HG02571 (cell line): Measurements from ENCODE around the gene C1R.
"Not testable (repeated sequence)": the region's sequence is repeated elsewhere in the genome, so short reads cannot be mapped to it uniquely, and the experiment has no call there.

Experiments used
- ATAC-seq: cut with Tn5 transposase; IDR thresholded peaks from one replicate; pipeline ENCODE4 v1.9.1; 2021; ENCODE audit warnings: mild to moderate bottlenecking, moderate library complexity; ENCODE audit not compliant: unreplicated experiment

Gene C1R

DNA sequence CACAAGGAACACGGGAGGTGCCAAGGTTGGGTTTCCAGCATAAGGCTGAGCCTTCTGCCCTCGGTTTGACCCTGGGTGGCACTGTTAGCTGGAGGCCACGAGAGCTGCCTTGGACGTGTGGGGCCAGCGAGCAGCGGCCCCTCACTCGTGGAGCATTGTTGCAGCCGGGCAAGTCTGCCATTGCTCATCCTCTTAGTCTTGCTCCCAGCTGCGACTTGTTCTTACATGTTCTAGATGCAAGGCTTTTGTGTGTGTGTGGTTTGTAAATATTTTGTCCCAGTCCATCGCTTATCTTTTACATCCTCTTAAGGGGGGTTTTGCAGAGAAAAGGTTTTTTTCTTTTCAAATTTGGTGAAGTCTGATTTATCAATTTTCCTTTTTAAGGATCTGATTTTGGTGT, 52.8 kb downstream of the C1R start:
- no peak for ATAC-seq

- ATAC-seq: no peak
These were observed 53.7 kb downstream of the C1R start for GRCh38 chr12:7038591-7038990.

- not testable (repeated sequence) for ATAC-seq
These were observed 54.8 kb downstream of the C1R start for GRCh38 chr12:7037411-7037810.

DNA sequence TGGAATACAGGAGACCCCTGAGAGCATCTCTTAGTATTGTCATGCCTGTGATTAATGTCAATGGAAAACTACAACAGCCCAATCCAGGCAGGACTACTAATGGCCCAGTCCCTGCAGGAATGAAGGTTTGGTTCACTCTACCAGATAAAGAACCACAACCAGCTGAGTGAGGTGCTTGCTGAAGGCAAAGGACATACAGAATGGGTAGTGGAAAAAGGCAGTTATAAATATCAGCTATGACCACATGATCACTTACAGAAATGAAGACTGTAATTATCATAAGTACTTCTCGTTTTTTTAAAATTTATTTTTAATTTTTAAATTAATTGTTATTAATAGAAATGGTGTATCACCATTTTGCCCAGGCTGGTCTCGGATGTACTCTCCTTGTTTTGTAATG, 56.8 kb downstream of the C1R start:
- ATAC-seq: no peak

DNA sequence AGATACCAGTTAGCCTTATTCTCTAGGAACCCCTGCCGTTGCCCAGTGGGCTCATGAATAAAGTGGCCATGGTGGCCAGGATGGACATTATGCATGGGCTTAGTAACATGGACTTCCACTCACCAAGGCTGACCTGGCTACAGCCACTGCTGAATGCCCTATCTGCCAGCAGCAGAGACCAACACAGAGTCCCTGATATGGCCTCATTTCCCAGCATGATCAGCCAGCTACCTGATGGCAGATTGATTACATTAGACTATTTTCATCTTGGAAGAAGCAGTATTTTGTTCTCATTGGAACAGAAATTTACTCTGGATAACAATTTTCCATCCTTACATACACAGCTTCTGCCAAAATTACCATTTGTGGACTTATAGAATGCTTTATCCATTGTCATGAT, 57.8 kb downstream of the C1R start:
- no peak for ATAC-seq

DNA sequence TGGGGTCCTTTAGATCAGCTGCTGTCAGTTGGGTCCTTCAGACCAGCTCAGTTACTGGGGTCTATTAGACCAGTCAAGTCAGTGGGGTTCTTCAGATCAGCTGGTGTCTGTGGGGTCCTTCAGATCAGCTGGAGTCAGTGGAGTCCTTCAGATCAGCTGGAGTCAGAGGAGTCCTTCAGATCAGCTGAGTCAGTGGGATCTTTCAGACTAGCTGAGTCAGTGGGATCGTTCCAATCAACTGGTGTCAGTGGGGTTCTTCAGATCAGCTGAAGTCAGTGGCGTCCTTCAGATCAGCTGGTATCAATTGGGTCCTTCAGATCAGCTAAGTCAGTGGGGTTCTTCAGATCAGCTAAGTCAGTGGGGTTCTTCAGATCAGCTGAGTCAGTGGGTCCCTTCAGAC, 59.3 kb downstream of the C1R start:
- ATAC-seq: no peak

GRCh38 chr12:7031306-7031705, 60.9 kb downstream of the C1R start:
- ATAC-seq: no peak
